Suprapubic skin (tissue), 3 donors: ENCODE data around the gene MDP1.

ENCODE experiments used
- CTCF ChIP-seq, 2 donors: fragments of 200-600 bp in 1 of 2; fragments of 450-650 bp in 1 of 2; sonication (generic) in 1 of 2; IDR thresholded peaks; one replicate each; pipeline ENCODE4 v1.5.1; 2016 to 2019; ENCODE audit warnings: antibody characterized with exemption in 2 of 2, mild to moderate bottlenecking in 1 of 2, moderate library complexity in 1 of 2
- EP300 ChIP-seq: sonication (generic); formaldehyde crosslinking; IDR thresholded peaks from one replicate; pipeline ENCODE4 v1.6.1; 2017; ENCODE audit warnings: antibody characterized with exemption
- POLR2A ChIP-seq, 2 donors: fragments of 450-650 bp; IDR thresholded peaks; one replicate each; pipeline ENCODE4 v1.6.1; 2017; ENCODE audit warnings: antibody characterized with exemption in 2 of 2, mild to moderate bottlenecking in 2 of 2, moderate library complexity in 2 of 2

- no peak for TF ChIP-seq EP300
- TF ChIP-seq POLR2A (IDR thresholded peaks at IDR 0.05) = no peak
- no peak for TF ChIP-seq CTCF (IDR thresholded peaks at IDR 0.05)
Measured at GRCh38 chr14:24194186-24194872, 21.5 kb downstream of the MDP1 start.
